Caco-2 (cell line): ENCODE measurements around the gene RHBDD1. TPM values are rescaled to one million over a fixed set of nuclear protein-coding genes. Genes with fewer than 3 reads are reported as not detected.

Experiments used
- BruUV-seq: library from RNA; stranded (reverse); fragments of 400-500 nt; replicated peaks from 2 replicates; lab custom pipeline; 2021; lab: Mats Ljungman, UMichigan
- CTCF ChIA-PET: fragments of 300-600 bp; sonication (Branson Sonifier 250); formaldehyde crosslinking; loops from one replicate; lab custom pipeline; 2022; ENCODE audit warnings: antibody characterized with exemption; lab: Charles Lee
- POLR2A ChIA-PET: fragments of 300-600 bp; sonication (Branson Sonifier 250); formaldehyde crosslinking; loops from one replicate; lab custom pipeline; 2022; ENCODE audit warnings: antibody characterized with exemption; lab: Charles Lee
- DNase-seq, 2 experiments: peaks; one replicate each; pipeline versions ENCODE4 v3.0.0 to v3.0.0-alpha.2; 2020 to 2022
- H3K27me3 ChIP-seq: replicated peaks from 2 replicates; pipeline ENCODE4 v1.6.0; 2011; ENCODE audit warnings: low read length; ENCODE audit not compliant: control insufficient read depth, insufficient read depth
- H3K36me3 ChIP-seq: 2 replicates; pipeline ENCODE4 v1.5.1; 2011; ENCODE audit warnings: low read length; ENCODE audit not compliant: control insufficient read depth, insufficient read depth
- H3K4me1 ChIP-seq: fragments of 250-450 bp; sonication (Bioruptor Pico); 2 replicates; pipeline ENCODE4 v1.5.1; 2020; ENCODE audit warnings: mild to moderate bottlenecking
- H3K4me3 ChIP-seq: 2 replicates; pipeline ENCODE4 v1.5.1; 2011; ENCODE audit warnings: low read depth, mild to moderate bottlenecking, control low read depth, low read length
- H3K9me3 ChIP-seq: fragments of 250-450 bp; sonication (Bioruptor Pico); 2 replicates; pipeline ENCODE4 v1.5.1; 2020; ENCODE audit warnings: mild to moderate bottlenecking, moderate library complexity
- H3K27ac Mint-ChIP-seq: one replicate; pipeline ENCODE4 v1.8.0; 2022; ENCODE audit warnings: mixed read lengths; ENCODE audit not compliant: unreplicated experiment
- H3K27me3 Mint-ChIP-seq: one replicate; pipeline ENCODE4 v1.8.0; 2022; ENCODE audit warnings: mixed read lengths; ENCODE audit not compliant: insufficient read depth, unreplicated experiment
- H3K36me3 Mint-ChIP-seq: one replicate; pipeline ENCODE4 v1.8.0; 2022; ENCODE audit warnings: mild to moderate bottlenecking, mixed read lengths; ENCODE audit not compliant: insufficient read depth, unreplicated experiment
- H3K4me1 Mint-ChIP-seq: one replicate; pipeline ENCODE4 v1.8.0; 2022; ENCODE audit warnings: low read depth, mixed read lengths; ENCODE audit not compliant: unreplicated experiment
- H3K4me3 Mint-ChIP-seq: one replicate; pipeline ENCODE4 v1.8.0; 2022; ENCODE audit warnings: mild to moderate bottlenecking, moderate library complexity, mixed read lengths; ENCODE audit not compliant: unreplicated experiment
- H3K9me3 Mint-ChIP-seq: one replicate; pipeline ENCODE4 v1.8.0; 2022; ENCODE audit warnings: mixed read lengths; ENCODE audit not compliant: unreplicated experiment
- CTCF ChIP-seq, 2 experiments: fragments of 200-600 bp in 1 of 2; IDR thresholded peaks; 1 replicate in 1 of 2; 2 replicates in 1 of 2; pipeline versions ENCODE4 v1.5.1 to v1.8.0; 2011 to 2022; ENCODE audit warnings: antibody characterized with exemption in 1 of 2, control low read depth in 1 of 2, inconsistent platforms in 1 of 2, low read depth in 1 of 2, low read length in 1 of 2, mild to moderate bottlenecking in 1 of 2, moderate library complexity in 1 of 2; ENCODE audit not compliant: insufficient read depth in 1 of 2, severe bottlenecking in 1 of 2, unreplicated experiment in 1 of 2
- intact Hi-C: fragments of 100-400 bp; cut with micrococcal nuclease; formaldehyde crosslinking; loops from one replicate; pipeline ENCODE4 v1.10.0; 2022; ENCODE audit not compliant: unreplicated experiment
- total RNA-seq: library from RNA; stranded (reverse); gene quantifications from 2 replicates; pipeline ENCODE4 v1.2.3, GENCODE V29; 2022

Gene RHBDD1
- total RNA-seq, 1 experiment from 2014 or later = 14.3 TPM

GRCh38 chr2:226893216-226893615 is 57.4 kb downstream of the RHBDD1 start:
- H3K27me3 ChIP-seq = no peaks in the 10 kb centered on the region
- intact Hi-C loops = no loop called here
- ChIA-PET POLR2A (no interaction called here), CTCF (no interaction called here)
- no peaks in the 10 kb centered on the region for H3K9me3 ChIP-seq
- Mint-ChIP-seq H3K36me3 (no peaks in the 10 kb centered on the region), H3K4me1 (no peaks in the 10 kb centered on the region), H3K27me3 (no peaks in the 10 kb centered on the region), H3K27ac (no peak overlapping the region), H3K9me3 (no peaks in the 10 kb centered on the region), H3K4me3 (no peak overlapping the region)
- DNase-seq = no peak
- no peak overlapping the region for H3K4me3 ChIP-seq
- H3K36me3 ChIP-seq = no peaks in the 10 kb centered on the region
- H3K4me1 ChIP-seq = no peaks in the 10 kb centered on the region
- no peak for TF ChIP-seq CTCF (IDR thresholded peaks at IDR 0.05; ENCODE audit: insufficient read depth in 1 of 2, low read depth in 1 of 2, low read length in 1 of 2, severe bottlenecking in 1 of 2, unreplicated experiment in 1 of 2)
- no TSS peak for BruUV-seq

GRCh38 chr2:226894752-226895151 is 58.9 kb downstream of the RHBDD1 start:
- intact Hi-C loops = no loop called here
- H3K36me3 Mint-ChIP-seq = no peaks in the 10 kb centered on the region

GRCh38 chr2:226895579-226895978 is 59.7 kb downstream of the RHBDD1 start:
- H3K36me3 Mint-ChIP-seq = no peaks in the 10 kb centered on the region
- H3K4me1 Mint-ChIP-seq = no peaks in the 10 kb centered on the region
- no peaks in the 10 kb centered on the region for H3K27me3 Mint-ChIP-seq
- no peak overlapping the region for H3K4me3 ChIP-seq
- no peak overlapping the region for H3K27ac Mint-ChIP-seq
- no peaks in the 10 kb centered on the region for H3K36me3 ChIP-seq
- CTCF ChIA-PET = no interaction called here
- BruUV-seq = no TSS peak
- H3K4me3 Mint-ChIP-seq = no peak overlapping the region
- no peaks in the 10 kb centered on the region for H3K27me3 ChIP-seq
- POLR2A ChIA-PET = no interaction called here
- no peaks in the 10 kb centered on the region for H3K9me3 Mint-ChIP-seq
- no peaks in the 10 kb centered on the region for H3K4me1 ChIP-seq
- intact Hi-C loops = no loop called here
- no peak for DNase-seq
- no peaks in the 10 kb centered on the region for H3K9me3 ChIP-seq
- TF ChIP-seq CTCF (IDR thresholded peaks at IDR 0.05; ENCODE audit: insufficient read depth in 1 of 2, low read depth in 1 of 2, low read length in 1 of 2, severe bottlenecking in 1 of 2, unreplicated experiment in 1 of 2) = no peak

More at GRCh38 chr2:226894752-226895151, 58.9 kb downstream of the RHBDD1 start:
- POLR2A ChIA-PET = no interaction called here
- no peaks in the 10 kb centered on the region for H3K9me3 ChIP-seq
- BruUV-seq = no TSS peak
- H3K9me3 Mint-ChIP-seq = no peaks in the 10 kb centered on the region
- no peaks in the 10 kb centered on the region for H3K4me1 Mint-ChIP-seq
- CTCF ChIA-PET = no interaction called here
- no peaks in the 10 kb centered on the region for H3K27me3 ChIP-seq
- DNase-seq = no peak
- H3K27me3 Mint-ChIP-seq = no peaks in the 10 kb centered on the region
- no peak overlapping the region for H3K4me3 Mint-ChIP-seq
- no peaks in the 10 kb centered on the region for H3K36me3 ChIP-seq
- no peak overlapping the region for H3K27ac Mint-ChIP-seq
- no peaks in the 10 kb centered on the region for H3K4me1 ChIP-seq
- TF ChIP-seq CTCF (IDR thresholded peaks at IDR 0.05; ENCODE audit: insufficient read depth in 1 of 2, low read depth in 1 of 2, low read length in 1 of 2, severe bottlenecking in 1 of 2, unreplicated experiment in 1 of 2) = no peak
- H3K4me3 ChIP-seq = no peak overlapping the region
